Loucy (cell line): ENCODE measurements around the gene DIP2B.
A peak's percentile ranks its signal among the peaks of the same experiment; 100 is the strongest.

ENCODE experiments used
- H2AFZ ChIP-seq: fragments of 200-600 bp; sonication (generic); 2 replicates; pipeline ENCODE4 v1.6.0; 2016; ENCODE audit warnings: antibody characterized with exemption, mild to moderate bottlenecking, low read length, moderate library complexity
- H3F3A ChIP-seq: fragments of 200-600 bp; 2 replicates; pipeline ENCODE4 v1.6.0; 2016; ENCODE audit warnings: antibody characterized with exemption, low read depth, mild to moderate bottlenecking
- H3K27me3 ChIP-seq: fragments of 200-600 bp; sonication (generic); 2 replicates; pipeline ENCODE4 v1.6.1; 2014; ENCODE audit warnings: low read length, mild to moderate bottlenecking; ENCODE audit not compliant: insufficient read depth, poor library complexity, severe bottlenecking
- H3K36me3 ChIP-seq: fragments of 200-600 bp; sonication (generic); 2 replicates; pipeline ENCODE4 v1.6.1; 2016; ENCODE audit warnings: low read length; ENCODE audit not compliant: insufficient read depth
- H3K4me1 ChIP-seq: fragments of 200-600 bp; sonication (generic); 2 replicates; pipeline ENCODE4 v1.5.1; 2014; ENCODE audit warnings: low read length, mild to moderate bottlenecking; ENCODE audit not compliant: insufficient read depth, poor library complexity, severe bottlenecking
- H3K4me2 ChIP-seq: fragments of 200-600 bp; sonication (generic); 2 replicates; pipeline ENCODE4 v1.6.0; 2014; ENCODE audit warnings: antibody characterized with exemption, low read length, low read depth, mild to moderate bottlenecking; ENCODE audit not compliant: poor library complexity, severe bottlenecking
- H3K4me3 ChIP-seq: fragments of 200-600 bp; sonication (generic); 2 replicates; pipeline ENCODE4 v1.5.1; 2014; ENCODE audit warnings: low read length, mild to moderate bottlenecking, mixed read lengths; ENCODE audit not compliant: poor library complexity, severe bottlenecking
- H3K79me2 ChIP-seq: fragments of 200-600 bp; sonication (generic); 2 replicates; pipeline ENCODE4 v1.6.1; 2014; ENCODE audit warnings: low read length; ENCODE audit not compliant: insufficient read depth
- H3K9ac ChIP-seq: fragments of 200-600 bp; sonication (generic); 2 replicates; pipeline ENCODE4 v1.6.0; 2014; ENCODE audit warnings: mild to moderate bottlenecking, low read depth, low read length, moderate library complexity; ENCODE audit not compliant: poor library complexity, severe bottlenecking
- H3K9me2 ChIP-seq: fragments of 200-600 bp; sonication (generic); replicated peaks from 2 replicates; pipeline ENCODE4 v1.6.1; 2016; ENCODE audit warnings: low read depth, low read length, mixed read lengths
- H3K9me3 ChIP-seq: fragments of 200-600 bp; sonication (generic); 2 replicates; pipeline ENCODE4 v1.6.1; 2014; ENCODE audit warnings: mild to moderate bottlenecking, antibody characterized with exemption, low read length, low read depth; ENCODE audit not compliant: insufficient read depth
- H4K20me1 ChIP-seq: fragments of 200-600 bp; sonication (generic); 2 replicates; pipeline ENCODE4 v1.6.0; 2014; ENCODE audit warnings: antibody characterized with exemption, low read length, mild to moderate bottlenecking; ENCODE audit not compliant: insufficient read depth, poor library complexity, severe bottlenecking
- EZH2phosphoT487 ChIP-seq: fragments of 200-600 bp; IDR thresholded peaks from 2 replicates; pipeline ENCODE4 v1.6.1; 2018; ENCODE audit warnings: antibody characterized with exemption, mild to moderate bottlenecking, moderate library complexity, borderline replicate concordance
- TF ChIP-seq, protein P1 (sequence below): fragments of 200-600 bp; sonication (generic); conservative IDR thresholded peaks from 2 replicates; pipeline ENCODE4 v1.5.1; 2014; ENCODE audit warnings: mild to moderate bottlenecking, antibody characterized with exemption, low read length

The DIP2B gene

DNA sequence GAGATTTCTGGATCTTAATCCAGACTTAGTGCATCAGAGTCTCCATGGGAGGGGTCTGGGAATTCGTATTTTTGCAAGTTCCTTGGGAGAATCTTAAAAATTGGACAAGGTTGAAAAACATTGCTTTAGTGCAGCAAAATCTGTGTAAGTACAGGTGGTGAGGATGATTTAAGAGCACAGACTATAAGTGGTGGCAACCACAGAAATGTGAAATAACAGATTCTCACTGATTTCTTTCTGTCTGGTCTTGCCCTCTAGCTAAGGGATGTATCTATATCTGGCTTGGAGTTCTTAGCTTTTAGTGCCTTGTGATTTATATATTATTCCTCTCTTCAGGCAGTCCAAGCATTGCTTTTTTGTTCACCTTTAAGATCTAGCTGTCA, 116.2 kb downstream of the DIP2B start:
- H3K27me3 ChIP-seq: no peaks in the 10 kb centered on the region
- TF ChIP-seq, protein P1, sequence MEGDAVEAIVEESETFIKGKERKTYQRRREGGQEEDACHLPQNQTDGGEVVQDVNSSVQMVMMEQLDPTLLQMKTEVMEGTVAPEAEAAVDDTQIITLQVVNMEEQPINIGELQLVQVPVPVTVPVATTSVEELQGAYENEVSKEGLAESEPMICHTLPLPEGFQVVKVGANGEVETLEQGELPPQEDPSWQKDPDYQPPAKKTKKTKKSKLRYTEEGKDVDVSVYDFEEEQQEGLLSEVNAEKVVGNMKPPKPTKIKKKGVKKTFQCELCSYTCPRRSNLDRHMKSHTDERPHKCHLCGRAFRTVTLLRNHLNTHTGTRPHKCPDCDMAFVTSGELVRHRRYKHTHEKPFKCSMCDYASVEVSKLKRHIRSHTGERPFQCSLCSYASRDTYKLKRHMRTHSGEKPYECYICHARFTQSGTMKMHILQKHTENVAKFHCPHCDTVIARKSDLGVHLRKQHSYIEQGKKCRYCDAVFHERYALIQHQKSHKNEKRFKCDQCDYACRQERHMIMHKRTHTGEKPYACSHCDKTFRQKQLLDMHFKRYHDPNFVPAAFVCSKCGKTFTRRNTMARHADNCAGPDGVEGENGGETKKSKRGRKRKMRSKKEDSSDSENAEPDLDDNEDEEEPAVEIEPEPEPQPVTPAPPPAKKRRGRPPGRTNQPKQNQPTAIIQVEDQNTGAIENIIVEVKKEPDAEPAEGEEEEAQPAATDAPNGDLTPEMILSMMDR: no peak
- no peaks in the 10 kb centered on the region for H4K20me1 ChIP-seq
- no peaks in the 10 kb centered on the region for H3K9me2 ChIP-seq
- peaks cover 2% of the 10 kb centered on the region; the same call in 1 of the 2 replicates for H3K36me3 ChIP-seq
- H2AFZ ChIP-seq: no peak overlapping the region
- H3K9ac ChIP-seq: peak overlapping the region; percentile 69
- H3K9me3 ChIP-seq: no peaks in the 10 kb centered on the region
- peak overlapping the region; percentile 79 for H3K4me2 ChIP-seq
- H3K4me3 ChIP-seq: no peak overlapping the region
- H3K79me2 ChIP-seq: peaks cover 85% of the 10 kb centered on the region
- H3F3A ChIP-seq: peaks cover 12% of the 10 kb centered on the region; the same call in 1 of the 2 replicates
- H3K4me1 ChIP-seq: peaks cover 88% of the 10 kb centered on the region

DNA sequence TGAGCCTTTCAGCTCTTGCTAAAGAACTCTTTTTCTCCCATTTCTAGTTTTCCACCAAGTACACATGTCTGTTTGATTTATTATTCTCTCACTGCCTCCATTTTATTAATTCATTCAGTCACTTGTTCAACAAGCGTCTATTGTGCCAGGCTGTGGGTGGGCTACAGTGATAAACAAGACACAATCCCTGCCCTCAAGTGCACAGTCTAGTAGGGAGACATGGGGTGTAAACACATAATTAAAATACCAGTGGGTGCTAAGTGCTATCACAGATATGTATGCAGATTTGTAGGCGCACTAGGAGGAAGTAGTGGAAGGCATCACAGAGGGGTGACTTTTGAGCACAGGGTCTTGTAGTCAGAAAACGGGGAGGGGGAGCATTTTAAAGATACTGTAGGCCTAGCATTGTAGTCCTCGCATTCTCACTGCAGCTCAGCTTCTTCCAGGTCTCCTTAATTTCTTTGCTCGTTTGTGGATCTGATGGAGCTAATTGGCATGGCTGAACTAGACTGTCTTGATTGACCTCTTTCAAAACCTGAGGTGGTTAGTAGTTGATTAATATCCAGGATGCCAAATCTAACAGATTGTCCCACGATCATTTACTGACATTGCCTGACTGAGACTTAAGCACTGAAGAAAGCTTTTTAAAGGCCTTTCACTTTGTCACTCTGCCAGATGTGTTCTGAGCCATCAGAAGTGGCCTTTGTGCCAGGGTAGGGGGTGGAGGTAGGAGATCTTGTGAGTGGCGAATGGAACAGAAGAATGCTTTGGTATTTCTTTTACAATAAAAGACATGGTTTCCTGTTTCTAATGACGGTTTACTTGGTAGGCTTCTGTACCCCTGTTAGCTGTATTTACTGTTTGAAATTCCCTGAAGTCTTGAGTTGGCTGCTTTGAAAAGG, 116.9 kb downstream of the DIP2B start:
- Histone ChIP-seq H3K9me2 (no peaks in the 10 kb centered on the region), H3K79me2 (peaks cover 85% of the 10 kb centered on the region), H3K4me2 (peak overlapping the region; percentile 79), H3K9me3 (no peaks in the 10 kb centered on the region), H3K27me3 (no peaks in the 10 kb centered on the region), H4K20me1 (no peaks in the 10 kb centered on the region), H3K4me3 (peak overlapping the region; percentile 59), H3K4me1 (peaks cover 85% of the 10 kb centered on the region), H3F3A (peaks cover 12% of the 10 kb centered on the region; the same call in 1 of the 2 replicates), H2AFZ (no peak overlapping the region), H3K9ac (peak overlapping the region; percentile 69), H3K36me3 (peaks cover 9% of the 10 kb centered on the region; the same call in 1 of the 2 replicates)
- no peak for TF ChIP-seq EZH2phosphoT487

DNA sequence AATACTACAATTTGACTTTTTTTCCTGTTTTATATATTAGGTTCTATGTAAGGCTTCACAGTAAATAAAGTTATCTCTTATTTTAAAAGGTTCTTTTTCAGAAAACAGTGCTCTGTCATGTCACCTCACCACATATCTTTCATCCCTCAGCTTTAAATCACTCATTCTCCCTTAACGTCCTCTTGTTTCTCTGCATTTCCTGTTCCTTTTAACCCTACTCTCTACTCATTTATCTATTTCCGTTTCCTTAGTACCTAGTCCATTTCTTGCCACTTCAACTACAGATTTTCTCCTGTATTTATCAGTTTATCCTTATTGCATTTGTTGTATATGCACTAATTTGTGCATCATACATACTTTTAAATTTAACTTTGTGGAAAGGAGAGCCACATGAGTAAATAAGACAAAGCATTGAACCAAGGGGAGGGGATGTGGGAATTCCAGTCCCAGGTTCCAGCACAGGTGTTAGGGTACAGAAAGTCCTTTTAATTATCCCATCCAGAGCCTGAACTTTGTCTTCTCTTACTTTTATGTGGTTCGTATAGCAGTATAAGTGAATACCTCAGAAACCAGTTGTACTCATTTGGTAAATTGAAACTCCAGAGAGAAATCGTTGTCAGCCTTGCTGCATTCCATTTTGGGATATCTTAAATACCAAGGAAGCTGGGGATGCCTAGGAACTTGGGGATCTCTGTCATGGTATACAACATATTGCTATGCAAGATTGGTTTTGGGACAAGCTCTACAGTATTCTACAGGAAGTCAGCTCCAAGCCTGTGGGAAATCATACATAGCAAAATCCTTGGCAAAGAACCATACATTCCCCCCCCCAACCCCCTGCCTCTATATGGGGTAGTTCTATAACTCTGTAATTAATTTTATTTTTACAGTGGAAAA, 120.5 kb downstream of the DIP2B start:
- H3K36me3 ChIP-seq: peaks cover 32% of the 10 kb centered on the region; the same call in 1 of the 2 replicates
- no peaks in the 10 kb centered on the region for H3K9me3 ChIP-seq
- H2AFZ ChIP-seq: peak overlapping the region; percentile 18; the same call in 1 of the 2 replicates
- peak overlapping the region; percentile 59 for H3K4me3 ChIP-seq
- peak overlapping the region; percentile 77 for H3K4me2 ChIP-seq
- no peaks in the 10 kb centered on the region for H3K27me3 ChIP-seq
- H3K79me2 ChIP-seq: peaks cover 57% of the 10 kb centered on the region
- H4K20me1 ChIP-seq: no peaks in the 10 kb centered on the region
- peaks cover 12% of the 10 kb centered on the region; the same call in 1 of the 2 replicates for H3F3A ChIP-seq
- no peaks in the 10 kb centered on the region for H3K9me2 ChIP-seq
- H3K4me1 ChIP-seq: peaks cover 61% of the 10 kb centered on the region
- H3K9ac ChIP-seq: peak overlapping the region; percentile 69
- TF ChIP-seq, protein P1: no peak
- no peak for TF ChIP-seq EZH2phosphoT487
